Effector CD4-positive, alpha-beta T cell (primary cell): ENCODE data around the gene LMX1B.

Experiments
- DNase-seq: peaks from one replicate; pipeline ENCODE4 v3.0.0-alpha.2; 2020

The LMX1B gene

GRCh38 chr9:126682113-126682810 is 68.5 kb downstream of the LMX1B start:
- no peak for DNase-seq

DNA sequence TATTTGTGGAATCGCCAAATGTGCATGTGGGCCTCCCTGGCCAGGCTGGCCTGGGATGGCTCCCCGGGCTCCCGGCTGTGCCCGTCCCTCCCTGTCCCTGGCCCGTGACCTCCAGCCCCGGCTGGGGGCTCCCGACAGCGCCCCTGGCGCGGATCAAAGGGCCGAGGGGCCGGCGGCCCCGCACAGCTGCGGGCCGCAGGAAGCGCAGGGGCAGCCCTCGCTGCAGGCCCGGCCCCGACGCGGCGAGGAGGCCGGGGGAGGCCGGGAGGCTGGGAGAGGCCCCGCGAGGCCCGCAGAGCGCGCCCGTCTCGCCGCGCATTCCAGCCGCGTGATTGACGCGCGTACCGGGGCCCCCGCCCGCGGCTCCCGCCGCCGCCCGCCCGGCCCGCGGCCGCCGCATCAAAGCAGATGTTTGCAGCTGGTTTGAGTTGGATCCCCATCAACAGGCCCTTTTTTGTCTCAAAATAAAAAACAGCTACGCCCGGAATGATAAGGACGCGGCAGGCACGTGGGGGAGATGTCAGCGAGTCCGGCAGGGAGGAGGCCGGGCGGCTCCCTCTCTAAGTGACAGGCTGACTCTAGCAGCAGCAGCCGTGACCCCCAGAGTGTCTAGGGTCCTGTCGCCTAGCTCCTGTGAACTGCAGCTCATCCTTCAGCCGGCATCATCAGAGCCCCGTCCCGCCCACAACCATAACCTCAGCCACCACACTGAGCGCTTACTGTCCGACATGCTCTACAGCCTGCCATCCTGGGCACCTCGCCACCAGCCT is 69.4 kb downstream of the LMX1B start:
- no peak for DNase-seq

DNA sequence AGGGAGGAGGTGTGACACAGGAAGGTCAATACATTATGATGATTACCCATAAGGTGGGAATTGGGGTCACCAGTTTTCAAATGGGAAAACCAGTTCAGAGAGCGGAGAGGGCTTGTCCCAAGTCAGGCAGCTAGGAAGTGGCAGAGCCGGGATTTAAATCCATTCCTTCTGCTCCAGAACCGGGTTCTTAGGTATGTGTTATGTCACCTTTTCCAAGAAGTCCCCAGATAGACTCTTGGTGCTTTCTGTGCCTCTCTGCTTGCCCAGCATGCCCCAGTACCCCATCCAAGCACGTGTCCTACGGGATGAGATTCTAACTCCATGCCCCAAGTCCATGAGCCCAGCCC is 69.9 kb downstream of the LMX1B start:
- no peak for DNase-seq

- no peak for DNase-seq
Observed at GRCh38 chr9:126684345-126684744, 70.6 kb downstream of the LMX1B start.

DNA sequence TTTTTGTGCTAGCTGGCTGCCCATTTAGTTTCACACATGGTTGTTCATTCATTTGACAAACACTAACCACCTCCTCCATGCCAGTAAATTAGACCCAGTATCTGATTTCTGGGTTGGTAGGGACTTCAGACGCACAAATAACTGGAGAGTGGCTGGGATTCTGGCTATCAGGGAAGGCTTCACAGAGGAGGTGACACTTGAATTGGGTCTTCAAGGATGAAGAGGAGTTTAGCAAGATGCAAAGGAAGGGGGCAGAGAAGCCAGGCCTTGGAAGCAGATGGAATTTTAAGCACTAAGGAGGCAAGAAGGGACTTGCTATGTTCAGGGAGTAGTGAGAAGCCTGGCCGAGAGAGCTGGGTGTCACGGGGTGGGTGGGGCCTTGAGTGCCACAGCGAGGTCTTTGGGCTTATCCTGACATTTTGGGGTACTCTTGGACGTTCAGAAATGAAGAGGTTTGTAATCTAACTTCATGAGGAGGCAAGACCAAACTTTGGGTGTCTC is 71.3 kb downstream of the LMX1B start:
- no peak for DNase-seq

- DNase-seq = no peak
Observed at GRCh38 chr9:126687930-126688461, 74.3 kb downstream of the LMX1B start.

DNA sequence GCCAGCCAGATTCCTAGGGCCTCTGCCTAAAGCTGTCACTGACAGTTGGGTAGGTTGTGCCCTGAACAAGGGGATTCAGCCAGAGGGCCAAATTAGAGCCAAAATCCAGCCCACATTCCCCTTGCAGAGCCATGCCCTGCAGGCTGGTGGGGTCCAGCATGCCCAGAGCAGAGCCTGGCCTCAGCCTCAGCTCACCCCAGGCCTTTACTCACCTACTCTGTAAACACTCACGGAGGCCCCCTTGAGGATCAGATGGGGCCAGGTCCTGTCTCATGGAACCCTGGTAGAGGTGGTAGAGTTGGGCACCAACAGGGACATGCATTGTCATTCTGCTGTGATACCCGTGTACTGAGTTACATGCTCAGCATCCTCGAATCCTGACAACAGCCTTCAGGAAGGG is 74.9 kb downstream of the LMX1B start:
- no peak for DNase-seq

DNA sequence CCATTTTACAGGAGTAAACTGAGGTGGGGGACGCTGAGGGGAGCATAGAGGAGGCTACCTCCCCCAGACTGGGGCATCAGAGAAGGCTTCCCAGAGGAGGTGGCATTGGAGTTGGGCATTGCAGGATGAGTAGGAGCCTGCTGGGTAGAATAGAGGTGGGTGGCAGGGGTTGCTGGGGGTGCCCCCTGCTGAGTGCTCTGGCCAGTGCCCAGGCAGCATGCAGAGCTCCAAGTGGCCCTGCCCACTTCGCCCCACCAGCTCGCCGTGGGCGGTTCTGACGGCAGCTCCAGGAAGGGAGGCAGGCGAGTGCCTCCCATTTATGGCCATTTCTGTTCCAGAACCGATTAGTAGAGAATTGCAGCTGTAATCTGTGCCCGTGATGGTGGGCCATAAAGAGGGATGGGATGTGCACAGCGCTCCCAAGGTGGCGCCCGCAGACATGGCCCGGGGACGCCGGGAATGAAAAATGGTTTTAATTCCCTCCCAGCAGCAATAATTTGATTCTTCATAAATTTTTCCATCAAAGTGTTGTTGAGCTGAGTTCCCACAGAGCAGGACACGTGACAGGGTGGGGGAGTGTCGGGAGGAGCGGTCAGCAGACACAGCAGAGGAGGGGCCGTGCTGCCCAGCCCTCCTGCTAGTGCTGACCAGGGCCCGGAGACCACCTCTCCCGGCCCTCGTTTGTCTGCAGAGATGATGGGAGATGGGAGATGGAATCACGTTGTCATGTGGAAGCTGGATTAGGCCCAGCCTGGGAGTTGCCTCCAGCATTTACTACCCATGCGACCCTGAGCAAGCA is 75.5 kb downstream of the LMX1B start:
- DNase-seq = no peak

DNA sequence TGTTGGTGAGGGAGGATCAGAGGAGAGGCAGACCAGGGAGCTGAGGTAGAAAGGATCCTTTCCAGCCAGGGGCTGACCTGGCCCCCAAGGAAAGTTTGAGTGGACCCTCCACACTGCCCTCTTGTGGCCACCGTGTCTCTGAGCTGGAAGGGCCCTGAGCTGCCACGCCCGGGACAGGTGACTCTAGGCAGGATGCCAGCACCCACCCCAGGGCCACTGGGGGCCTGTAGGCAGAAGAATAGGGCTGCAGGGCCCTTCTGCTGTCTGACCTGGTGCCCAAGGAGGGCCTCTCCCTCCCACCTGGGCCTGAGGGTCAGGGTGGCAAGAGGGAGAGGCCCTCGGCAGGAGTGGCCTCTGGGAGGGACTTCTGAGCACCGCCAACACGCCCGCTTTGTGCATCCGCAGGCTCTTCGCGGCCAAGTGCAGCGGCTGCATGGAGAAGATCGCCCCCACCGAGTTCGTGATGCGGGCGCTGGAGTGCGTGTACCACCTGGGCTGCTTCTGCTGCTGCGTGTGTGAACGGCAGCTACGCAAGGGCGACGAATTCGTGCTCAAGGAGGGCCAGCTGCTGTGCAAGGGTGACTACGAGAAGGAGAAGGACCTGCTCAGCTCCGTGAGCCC is 76.8 kb downstream of the LMX1B start:
- peak; percentile 27 for DNase-seq

DNA sequence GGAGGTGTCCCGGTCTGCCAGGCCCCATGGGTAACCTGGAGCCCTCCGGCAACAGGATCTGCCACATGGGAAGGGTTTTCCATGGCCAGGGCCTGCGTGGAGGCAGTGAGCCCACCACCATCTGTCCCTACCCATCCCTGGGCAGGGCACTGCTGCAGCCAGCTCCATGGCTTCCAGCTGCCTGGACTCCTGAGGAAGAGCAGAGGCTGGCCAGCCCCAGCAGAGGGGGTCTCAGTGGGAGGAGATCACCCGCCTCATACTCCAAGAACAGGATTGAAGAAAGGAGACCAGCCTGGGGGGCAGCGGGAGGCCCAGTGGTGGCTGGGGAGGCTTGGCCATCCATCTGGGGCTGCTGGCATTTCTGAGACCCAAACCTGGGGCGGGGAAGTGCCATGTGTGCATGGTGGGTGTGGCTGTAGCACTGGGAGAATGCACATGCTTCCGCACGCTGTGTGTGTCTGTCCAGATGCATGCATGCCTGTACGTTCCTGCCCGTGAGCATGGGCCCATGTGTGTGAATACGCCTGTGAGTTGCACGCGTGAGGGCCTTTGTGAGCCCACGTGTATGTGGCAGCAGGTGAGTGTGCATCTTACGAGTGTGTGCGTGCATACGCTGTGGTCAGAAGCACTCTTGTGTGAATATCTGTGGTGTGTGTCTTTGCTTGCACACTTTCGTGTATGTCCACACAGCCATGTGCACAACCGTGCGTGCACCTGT is 78.5 kb downstream of the LMX1B start:
- DNase-seq = no peak

DNA sequence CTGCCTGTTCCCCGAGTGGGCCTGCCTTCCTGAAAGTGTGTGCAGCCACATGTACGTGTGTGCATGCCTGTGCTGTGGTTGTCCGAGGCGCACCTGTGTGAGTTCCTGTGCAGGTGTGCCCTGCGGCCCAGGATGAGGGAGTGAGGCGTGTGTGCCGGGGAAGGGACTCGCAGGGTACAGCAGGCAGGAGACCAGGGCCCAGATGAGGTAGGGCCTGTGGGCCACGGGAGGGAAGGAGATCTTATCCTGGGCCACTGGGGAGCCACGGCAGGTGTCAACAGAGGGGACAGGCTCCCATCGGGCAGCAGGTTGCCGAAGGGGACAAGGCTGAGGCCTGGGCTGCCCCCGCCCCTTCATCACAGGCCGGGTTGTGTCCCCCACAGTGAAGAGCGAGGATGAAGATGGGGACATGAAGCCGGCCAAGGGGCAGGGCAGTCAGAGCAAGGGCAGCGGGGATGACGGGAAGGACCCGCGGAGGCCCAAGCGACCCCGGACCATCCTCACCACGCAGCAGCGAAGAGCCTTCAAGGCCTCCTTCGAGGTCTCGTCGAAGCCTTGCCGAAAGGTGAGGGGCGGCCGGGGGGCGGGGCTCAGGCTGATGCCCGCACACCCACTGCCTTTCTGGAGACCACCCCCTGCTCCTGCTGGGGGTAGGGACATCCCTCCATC is 79.2 kb downstream of the LMX1B start:
- DNase-seq = no peak

DNA sequence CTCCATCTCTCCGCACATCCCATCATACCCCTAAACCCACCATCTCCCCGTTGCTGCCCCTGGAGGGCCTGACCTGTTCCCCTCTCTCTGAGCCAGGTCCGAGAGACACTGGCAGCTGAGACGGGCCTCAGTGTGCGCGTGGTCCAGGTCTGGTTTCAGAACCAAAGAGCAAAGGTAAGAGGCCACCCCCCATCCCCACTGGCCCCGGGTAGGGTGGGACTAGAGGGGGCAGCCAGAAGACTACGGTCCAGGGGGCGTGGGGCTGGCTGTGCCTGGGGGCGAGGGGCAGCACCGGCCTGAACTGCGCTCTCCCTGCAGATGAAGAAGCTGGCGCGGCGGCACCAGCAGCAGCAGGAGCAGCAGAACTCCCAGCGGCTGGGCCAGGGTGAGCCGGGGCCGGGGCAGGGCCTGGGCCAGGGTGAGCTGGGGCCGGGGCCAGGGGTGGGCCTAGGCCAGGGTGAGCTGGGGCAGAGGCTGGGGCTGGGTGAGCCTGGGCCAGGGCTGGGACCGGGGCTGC is 79.8 kb downstream of the LMX1B start:
- DNase-seq = no peak

DNA sequence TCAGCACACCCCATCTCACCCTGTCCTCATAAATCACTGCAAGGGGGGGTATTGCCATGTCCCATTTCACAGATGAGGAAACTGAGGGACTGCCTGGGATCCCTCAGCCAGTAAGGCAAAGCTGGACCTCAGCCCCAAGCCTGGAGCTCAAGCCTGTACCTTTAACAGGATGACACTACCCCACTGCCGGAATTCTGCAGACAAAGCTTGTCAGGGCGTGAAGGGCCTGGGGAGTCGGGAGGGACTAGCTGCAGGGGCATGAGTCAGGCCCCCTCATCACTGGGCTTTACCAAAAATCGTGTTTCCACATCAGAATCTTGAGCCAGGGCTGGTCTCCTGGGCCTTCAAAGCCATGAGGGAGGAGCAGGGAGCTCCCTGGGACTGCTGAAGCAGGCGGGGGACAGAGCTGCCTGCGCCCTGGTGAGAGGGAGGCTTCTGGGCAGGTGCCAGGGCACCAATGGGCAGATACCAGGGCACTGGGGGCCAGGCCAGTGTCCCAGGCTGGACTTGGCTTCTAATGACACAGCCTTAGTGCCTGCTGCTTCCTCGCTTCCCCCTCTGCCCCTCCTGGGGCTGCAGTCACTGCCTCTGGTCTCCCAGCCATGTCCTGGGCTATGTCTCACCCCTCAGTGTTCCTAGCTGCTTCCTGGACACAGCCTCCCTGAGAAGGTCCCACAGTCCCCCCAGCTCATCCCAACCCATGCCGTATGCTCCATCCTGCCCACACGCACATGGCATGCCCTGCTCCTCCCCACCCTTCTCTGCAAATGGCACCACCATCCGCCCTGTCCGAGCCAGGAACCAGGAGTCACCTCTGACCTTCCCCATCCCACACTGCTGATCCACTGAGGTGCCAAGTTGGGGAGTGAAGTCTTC is 80.7 kb downstream of the LMX1B start:
- no peak for DNase-seq

DNA sequence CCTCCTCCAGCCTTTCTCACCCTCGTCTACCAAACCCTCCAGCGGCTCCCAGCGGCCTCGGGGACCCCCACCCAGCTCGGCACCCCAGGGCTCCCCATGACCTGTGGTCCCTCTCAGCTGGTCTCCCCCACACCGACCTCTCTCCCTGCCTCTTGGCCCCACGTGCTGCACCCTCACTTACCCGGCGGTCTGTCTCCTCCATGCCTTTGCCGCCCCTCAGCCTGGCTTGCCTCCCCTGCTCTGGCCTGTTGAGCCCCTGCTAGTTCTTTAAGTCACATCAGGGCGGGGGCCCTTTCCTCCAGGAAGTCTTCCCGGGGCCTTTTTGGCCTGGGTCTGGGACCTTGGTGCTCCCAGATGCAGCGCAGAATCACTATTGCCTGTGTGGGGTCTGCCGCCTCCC is 81.5 kb downstream of the LMX1B start:
- no peak for DNase-seq

GRCh38 chr9:126695701-126696400 is 82.1 kb downstream of the LMX1B start:
- DNase-seq = no peak

DNA sequence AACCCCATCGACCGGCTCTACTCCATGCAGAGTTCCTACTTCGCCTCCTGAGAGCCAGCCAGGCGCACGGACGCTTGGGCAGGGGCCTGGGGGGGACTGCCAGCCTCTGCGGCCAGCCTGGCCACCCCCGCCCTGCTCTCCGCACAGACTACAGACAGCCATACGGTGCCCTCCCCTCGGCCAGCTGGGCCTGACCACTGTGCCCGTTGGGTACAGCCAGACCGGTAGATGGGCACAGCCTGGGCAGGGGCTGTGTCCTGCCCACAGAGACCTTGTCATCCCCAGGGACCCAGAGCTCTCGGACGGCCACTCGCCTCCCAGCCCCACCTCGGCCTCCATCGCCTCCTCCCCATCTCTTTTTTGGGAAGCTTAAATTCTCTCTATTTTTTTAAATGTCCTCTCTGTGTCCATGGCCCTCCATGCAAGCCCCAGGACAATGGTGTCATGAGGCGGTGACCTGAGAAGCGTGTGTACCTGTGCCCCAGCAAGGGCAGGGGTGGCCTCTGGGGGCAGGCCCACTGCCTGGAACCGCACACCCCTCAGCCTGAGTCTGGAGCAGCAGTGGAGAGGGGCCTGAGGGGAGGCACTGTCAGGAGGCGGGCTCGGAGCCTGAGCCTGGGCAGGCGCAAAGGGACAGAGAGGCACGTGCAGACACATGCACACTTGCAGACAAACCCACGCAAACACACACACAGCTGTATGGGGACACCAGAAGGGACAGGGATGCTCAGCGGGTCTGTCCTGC is 82.8 kb downstream of the LMX1B start:
- DNase-seq = no peak

- no peak for DNase-seq
Observed at GRCh38 chr9:126697330-126697729, 83.6 kb downstream of the LMX1B start.

DNA sequence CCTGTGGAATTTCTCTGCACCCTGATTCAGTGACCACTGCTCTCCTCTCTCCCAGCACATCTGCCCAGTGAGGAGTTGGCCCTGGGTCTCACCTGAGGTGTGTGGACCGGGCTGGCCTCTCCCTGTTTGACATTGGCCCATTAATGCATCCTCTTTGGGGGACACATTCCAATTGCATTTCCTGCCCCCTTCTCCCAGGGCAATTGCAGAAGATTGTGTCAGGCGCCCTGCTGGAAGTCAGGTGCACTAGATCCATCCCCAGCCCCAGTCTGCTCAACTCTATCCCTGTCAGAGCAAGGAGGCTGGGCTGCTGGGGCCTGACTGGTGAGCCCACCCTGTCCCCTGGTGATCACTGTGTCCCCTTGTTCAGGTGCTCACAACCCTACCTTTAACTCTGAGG is 84.5 kb downstream of the LMX1B start:
- DNase-seq = no peak

- no peak for DNase-seq
Observed at GRCh38 chr9:126698756-126699155, 85.0 kb downstream of the LMX1B start.
